Non-pigmented ciliary epithelial cell (primary cell): ENCODE data around the gene GPRIN3.

Experiments used
- DNase-seq: peaks from one replicate; pipeline ENCODE4 v3.0.0-alpha.2; 2010; ENCODE audit warnings: low read depth

Gene GPRIN3

DNA sequence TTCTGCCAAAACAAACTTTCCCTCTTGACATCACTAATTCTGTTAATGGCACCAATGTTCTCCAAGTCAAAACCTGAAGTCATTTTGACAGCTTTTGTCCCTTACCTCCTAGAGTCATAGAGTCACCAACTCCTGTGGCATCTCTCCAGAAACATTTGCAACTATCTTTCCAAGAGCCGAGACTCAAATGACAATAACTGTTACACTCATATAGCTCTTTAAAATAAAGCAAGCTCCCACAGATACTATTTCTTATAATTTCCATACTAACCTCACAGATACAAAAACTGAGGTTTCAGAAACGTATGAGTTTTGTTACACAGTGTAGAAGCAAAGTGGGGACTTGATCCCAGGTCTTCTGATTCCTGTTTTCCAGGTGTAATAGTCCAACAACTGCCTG, 18.3 kb downstream of the GPRIN3 start:
- DNase-seq, result no peak

DNA sequence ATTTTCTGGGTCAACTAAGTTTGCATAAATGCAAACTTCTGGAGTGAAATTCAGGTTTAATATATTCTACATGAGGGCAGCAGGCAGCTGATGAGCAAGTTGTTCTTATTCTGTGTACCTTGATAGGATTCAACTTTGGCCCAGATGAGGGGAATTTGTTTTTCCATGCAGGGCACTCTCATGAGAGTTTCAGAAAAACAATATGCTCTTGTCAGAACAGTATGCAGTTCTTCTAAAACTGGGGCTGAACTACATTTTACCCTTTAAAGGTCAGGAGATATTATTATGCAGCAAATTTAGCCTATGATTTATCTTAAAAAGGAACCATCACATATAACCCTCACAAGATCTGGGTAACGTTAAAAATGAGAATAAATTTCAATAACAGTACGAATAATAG, 19.2 kb downstream of the GPRIN3 start:
- no peak for DNase-seq

DNA sequence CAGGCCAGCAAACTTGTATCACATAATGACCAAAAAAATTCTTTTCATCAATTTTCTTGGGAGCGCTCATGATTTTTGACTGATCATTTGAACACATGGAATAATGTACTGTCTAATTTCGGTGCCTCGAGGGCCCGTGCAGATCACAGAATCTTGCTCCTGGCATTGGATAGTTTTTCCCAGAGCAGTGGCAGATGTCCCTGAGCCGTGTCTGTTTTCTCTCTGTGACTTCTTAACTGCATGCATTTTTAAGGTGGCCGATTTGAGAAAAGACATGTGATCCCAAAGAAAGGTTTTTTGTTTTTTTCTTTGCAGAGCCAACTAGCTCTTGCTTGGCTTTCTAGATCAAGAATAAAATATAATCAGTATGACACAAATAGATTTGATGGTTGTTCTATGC, 19.7 kb downstream of the GPRIN3 start:
- no peak for DNase-seq

DNA sequence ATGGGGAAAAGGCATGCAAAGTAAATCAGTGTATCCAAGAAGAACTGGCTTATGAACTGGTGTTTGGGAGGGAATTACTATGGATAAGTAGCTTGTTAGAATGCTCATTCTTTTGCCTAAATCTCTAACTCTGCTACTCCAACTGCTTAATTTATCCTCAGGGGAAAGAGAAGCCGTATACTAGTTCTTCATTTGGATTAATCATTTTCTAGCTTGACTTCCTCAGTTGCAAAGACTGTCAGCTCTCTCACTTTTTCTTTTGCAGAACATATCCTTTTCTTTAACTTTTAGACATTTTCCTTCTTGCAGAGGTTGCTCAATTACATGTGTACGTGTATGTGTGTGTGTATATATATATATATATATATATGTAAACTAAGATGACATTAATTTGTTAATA, 21.9 kb downstream of the GPRIN3 start:
- DNase-seq, result no peak

DNA sequence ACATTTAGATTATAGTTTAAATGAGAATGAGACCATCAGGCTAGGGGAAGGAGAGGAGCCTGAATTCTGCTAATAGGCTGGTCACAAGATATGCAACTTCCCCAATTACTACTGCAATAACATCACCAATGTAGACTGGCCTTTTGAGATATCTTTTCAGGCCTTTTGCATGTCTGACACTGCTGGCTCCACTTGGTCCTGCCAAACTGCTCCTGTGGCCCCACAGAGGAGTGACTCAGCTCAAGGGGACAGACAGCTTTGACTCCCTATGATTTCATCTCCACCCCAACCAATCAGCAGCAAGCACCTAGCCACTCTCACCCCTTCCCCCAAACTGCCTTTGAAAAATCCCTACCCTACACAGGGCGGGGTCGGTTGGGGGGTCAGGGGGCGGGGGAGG, 22.8 kb downstream of the GPRIN3 start:
- DNase-seq, result no peak

DNA sequence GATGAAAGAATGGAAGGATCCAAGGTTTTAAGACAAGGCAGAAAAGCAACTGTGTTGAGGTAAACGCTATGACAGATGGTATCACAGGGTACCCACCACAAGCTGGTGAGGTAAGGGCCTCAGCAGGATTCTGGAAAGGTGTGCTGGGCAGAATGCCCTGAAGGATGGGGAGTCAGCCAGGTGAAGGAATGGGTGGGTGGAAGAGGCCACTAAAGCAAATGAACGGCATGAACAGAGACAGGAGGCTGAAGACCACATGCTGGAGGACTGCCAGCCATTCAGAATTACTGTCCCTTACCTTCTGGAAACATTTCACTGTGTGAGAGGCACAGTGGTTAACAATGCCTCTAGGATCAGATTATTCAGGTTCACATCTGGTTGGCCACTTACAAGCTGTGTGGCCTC, 23.6 kb downstream of the GPRIN3 start:
- DNase-seq, result no peak

DNA sequence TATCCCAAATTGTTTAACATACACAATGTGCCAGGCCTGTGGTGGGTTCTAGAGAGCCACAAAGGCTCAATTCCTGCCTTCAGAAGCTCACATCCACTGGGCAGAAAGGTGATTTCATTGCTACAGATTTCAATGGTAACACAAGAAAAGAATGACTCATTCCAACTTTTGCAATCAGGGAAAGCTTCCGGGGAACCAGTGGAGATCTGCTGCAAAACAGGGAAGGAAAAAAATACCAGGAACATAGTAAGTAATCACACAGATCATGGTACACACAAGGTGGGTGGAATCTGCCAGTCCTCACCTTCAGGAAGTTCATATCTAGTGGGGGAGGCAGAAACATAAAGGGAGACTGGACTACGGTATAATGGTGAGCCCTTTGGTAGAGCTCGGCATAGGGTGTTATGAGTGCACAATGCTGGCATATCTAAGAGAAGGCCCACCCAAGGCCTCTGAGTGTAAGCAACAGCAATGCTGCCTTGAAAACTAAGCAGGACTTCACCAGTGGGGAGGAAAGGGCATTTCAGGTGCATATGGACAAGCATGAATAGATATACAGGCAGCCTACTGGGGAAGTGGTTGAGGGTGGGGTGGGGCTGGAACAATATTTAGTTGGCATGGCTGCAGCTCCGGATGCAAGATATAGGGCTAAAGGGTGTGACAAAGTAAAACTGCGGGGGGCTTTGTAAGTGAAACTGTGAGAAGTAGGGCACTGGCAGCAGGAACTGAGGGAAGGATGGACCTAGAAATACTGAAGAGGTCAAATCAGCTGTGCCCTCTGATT, 24.2 kb downstream of the GPRIN3 start:
- peak; percentile 10 for DNase-seq

DNA sequence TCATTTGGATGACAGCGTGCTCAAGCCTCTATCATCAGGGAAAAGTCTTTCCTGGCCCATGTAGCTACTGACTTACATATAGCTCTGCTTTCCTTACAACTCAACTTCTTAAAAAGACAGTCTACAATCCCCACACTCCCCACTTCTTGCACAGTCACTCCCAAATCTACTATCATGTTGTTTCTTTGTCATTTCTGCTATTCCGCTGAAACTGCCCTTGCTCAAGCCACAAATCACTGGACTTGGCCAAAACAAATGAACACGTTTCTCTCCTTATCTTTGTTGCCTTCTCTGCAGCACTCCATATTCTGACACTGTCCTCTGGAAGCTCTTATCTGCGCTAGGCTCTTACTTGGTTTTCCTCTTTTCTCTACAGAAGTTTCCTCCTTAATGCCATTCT, 28.2 kb downstream of the GPRIN3 start:
- no peak for DNase-seq

DNA sequence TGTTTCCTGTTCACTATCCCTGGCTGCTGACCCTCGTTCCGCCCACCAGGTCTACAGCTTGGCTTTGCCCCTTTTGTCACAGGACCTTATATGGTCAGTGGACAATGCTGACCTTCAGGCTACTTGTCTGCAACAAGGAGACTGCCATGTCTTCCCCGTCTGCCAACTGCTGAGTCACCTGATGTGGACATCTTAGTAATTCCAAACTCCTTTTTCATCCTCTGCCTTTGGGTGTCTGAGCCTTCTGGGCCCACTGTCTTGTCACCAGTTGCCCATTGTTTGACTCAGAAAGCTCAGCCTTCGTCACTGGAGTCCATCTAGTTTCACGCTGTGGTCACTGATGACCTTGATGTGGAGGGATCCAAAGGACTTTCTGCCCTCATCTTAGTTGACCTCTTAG, 30.2 kb downstream of the GPRIN3 start:
- DNase-seq, result no peak

DNA sequence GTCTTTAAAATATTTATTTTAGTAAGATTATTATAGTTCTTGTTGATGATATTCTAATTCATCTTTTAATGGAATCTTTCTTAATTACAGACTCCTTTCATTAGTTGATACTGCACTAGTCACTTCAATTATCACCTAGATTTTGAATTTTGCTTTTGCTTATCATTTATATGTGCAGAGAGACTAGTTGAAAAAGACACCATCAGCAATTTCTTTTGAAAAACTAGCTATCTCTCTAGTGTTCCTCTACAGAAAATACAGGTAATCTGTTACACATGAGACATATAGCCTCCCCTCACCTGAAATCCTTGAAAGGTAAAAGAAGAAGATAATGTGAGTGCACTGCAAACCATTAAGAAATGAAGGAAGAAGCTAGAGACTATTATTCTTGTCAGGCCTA, 31.3 kb downstream of the GPRIN3 start:
- DNase-seq, result no peak

DNA sequence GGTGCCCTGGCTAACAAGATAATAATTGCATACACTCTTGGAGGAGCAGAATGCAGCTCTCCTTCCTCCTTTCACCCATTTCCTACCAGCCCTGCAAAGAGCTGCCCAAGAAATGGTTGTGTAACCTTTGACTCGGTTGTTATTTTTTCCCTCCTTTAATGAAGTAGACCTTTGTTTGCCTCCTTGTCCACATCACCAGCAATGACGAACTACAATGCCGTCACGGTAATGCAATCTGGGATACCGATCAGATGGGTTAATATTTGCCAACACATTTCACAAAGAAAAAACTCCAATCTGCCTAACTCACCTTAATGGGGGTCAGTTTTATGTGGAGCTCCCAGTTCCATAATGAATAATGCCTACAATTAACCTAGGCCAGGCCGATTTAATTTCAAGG, 32.0 kb downstream of the GPRIN3 start:
- DNase-seq, result no peak

DNA sequence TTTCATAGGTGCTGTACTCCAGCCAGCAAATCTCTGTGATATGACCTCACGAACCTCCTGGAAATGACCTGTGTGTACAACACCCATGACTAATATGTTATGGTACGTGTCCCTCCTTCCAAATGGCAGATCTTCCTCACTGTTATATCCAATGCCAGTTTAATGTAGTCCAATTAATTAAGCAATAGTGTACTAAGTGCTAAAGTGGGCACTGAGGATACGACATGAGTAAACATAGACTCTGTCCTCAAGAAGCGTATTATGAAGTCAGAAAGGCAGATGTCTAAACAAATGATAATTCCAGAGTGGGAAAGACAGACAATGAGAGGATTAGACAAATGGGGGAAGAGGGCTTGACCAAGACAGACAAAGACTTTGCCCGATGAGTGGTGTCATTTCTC, 33.9 kb downstream of the GPRIN3 start:
- no peak for DNase-seq

DNA sequence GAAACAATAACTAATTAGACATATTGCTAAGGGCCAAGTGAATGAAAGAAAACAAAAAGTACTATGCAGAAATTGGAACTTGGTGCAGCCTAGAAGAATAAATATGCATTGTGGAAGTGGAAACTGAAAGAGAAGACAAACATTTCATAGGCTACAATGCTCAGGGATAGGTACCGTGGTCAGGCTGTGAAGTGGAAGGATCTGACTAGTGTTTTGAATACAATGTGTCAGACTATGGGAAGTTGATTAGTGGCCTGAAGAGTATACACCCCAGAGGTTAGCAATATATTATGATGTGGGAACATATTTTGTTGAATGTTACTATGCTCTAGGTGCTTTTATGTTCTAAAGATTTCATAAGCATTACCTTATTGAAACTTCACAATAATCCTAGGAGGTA, 36.8 kb downstream of the GPRIN3 start:
- DNase-seq, result no peak

DNA sequence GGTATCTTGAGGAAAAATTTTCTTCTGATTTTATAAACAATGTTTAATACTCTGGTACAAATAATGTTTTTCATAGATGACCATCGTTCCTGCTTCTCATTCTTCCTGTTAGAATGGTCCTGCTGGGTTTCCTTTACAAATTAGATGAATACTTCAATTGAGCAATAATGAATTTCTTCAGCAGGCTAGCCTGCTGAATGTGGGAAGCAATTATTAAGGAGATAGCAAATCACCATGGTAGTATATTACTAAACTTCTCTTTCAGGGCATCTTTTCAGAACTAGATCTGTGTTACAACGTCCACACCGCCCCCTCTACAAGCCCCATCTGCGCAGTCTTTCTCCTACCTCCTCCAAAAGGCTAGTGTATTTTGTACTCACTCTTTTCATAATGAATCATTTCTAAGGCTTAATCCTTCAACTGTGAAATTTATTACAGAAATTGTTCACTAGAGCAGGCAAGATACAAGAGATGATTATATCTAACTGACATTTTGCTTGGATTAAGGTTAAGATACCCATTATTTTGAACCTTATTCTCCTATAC, 38.4 kb downstream of the GPRIN3 start:
- no peak for DNase-seq

DNA sequence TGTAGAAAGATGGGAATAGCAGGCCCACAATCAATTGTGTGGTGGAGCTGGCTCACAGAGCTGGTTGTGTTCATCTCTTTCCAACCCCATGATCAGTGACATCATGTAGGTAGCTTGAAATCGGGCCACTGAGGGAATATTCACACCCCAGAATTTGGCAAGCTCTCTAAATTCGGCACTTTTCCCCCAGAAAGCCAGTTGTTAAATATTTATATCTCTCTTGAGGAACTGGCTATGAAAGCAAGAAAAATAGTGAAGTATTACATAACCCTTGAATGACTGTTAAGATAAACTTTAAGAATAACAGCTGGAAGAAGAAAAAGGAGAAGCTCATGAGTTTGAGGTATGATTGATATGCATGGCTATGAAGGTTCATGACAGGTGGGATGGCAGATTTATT, 38.9 kb downstream of the GPRIN3 start:
- no peak for DNase-seq

DNA sequence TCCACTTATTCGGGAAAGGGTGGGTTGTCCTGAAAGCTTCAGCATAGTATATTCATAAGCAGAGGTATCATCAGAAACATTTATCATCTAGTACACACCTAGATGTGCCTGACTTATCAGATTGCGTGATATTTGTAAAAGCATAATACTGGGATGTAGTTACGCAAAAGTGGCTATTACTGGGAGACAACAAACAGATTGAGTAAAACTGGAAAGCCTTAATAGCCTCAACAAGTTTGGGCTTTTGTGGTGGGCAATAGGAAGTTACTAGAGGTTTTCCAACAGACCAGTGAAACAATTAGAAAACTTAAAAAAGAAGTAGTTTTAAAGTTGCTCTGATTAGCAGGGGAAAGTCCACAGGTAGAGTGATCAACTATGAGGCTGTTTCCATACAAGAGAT, 39.8 kb downstream of the GPRIN3 start:
- DNase-seq, result no peak

DNA sequence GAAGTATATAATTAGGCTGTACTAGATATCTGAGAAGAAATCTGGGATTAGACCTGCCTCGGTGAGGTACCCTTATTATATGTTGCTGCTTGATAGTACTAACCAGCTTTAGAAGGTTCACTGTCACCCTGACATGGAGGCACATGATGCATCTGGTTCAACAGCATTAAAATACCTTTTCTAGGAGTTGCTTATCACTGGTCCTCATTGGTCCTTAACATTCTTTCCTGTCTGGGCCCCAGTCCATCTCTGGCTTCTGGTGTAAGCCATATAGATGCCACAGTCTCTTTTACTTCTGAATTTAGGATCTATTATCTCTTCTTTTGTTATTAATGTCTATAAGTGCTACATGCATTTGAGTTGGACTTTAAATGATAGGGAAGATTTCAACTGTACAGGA, 40.2 kb downstream of the GPRIN3 start:
- no peak for DNase-seq

DNA sequence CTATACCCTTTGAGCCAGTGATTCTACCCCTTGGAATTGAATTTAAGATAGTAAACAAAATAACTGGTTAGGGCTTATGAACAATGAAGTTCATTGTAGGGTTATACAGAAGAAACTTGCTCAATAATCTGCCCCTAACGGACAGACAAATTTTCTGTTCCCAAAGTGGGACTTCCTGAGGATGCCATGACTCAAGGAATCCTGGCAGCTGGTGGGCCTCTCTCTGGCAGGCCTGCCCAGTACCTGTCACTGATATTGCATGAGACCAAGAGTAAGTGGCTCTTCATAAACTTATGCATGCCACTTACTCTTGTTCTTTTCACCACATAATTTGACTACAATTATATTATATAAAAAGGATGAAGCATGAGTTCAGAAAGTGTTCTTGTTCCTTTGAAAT, 41.5 kb downstream of the GPRIN3 start:
- no peak for DNase-seq

DNA sequence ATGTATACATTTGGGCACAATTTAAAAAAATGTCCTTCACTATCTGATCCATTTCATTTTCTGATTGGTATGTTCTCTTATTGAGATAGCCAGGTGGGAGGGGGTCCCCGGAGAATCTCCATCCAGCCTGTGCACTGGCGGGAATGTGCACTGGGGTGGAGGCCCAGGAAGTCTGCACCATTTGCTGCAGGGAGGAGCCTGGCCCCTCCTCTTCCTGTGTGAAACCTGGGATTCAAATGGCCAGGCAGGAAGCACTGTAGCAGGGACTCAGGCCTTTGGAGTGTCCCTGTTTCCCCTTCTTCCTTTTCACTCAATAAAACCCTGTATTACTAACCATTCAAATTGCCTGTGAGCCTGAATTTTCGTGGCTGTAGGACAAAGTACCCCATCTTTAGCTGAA, 44.3 kb downstream of the GPRIN3 start:
- no peak for DNase-seq

DNA sequence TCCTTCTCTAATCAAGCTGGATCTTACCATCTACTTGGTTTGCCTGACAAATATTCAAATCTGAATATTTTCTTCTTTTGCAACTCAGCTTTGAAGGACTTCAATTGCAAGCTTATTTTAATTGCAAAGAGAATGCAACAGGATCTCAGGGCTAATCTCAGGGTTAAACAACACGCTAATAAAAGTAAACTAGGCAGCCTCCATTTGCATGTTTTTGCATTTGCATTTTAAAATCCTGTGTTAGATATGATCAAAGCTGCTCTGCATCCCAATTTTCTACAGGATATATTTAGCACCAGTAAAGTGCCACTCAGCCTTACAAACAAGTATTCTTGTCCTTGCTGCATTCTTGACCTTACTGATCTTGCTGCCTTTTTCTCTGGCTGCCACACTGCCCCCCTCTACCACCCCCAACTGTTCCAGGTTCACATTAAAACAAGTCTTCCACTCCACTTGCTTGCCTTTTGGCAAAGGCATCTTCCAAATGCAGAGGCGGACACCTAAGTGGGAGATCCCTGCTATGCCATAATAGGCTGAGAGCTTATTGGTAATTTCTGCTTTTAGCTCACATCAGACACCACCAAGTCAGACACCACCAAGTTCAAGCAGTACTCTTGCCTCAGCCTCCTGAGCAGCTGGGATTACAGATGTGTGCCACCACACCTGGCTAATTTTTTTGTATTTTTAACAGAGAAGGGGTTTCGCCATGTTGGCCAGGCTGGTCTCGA, 48.1 kb downstream of the GPRIN3 start:
- DNase-seq, result no peak

DNA sequence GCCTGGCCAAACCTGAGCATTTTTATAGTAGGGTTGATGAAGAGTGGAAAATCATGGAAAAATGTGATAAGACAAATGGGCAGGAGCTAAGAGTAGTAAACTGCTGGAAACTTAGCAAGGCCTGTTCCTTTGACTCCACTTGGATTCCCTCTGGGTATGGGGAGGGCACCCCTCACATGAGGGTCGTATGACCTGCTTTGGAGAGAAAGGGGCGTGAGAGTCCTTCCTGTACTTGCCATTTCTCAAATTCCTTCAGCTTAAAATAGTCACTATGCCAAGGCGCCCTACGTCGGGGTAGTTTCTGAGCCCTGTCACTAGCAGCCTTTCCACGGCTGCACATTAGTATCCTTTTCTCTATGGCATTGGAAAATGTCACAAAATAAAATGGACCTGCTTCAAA, 49.1 kb downstream of the GPRIN3 start:
- DNase-seq, result no peak

DNA sequence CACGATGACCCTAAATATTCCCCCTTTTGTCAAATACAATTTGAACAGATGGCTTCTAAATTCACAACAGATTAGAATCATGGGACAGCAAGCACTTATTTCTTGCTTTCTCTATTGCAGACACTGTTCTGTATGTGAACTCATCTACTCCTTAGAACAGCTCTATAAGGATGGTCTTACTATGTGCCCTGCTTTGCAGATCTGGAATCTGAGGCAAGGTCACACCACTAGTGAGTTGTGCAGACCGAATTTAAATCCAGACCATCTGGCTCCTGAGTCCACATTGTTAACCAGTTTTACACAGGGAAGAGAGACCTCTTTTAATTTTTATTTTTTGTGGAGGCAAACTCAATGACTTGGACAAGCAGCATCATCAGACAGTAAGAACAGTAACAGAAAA, 50.2 kb downstream of the GPRIN3 start:
- no peak for DNase-seq

DNA sequence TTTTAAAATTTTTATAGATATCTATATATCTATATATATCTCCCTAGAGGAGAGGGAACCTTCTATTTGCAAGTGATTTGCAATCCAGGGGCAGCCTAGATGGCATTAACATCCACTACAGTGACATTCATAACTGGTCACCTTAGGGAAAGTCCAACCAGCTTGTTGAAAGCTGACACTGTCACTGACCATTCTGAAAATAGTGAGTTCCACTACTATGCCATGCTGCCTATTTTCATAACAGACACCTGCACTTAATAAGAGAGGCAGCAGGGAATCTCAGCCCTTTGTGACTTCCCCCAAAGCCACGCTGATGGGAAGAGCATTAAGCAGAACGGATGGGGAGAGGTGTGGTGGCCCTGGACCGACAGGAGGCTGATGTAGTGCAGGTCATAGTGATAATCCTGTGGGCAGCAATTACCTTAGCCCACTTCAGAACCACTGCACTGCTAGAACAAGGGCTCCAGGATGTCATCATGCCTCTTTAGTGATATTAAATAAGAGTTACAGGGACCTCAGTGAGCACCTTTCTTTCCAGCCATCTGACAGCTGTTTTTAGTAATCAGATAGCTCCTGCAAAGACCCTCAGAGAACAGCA, 51.3 kb downstream of the GPRIN3 start:
- no peak for DNase-seq
